Psoas muscle (tissue), 8 donors: Measurements from ENCODE around the gene CDC42EP1. TPM values are rescaled to one million over a fixed set of nuclear protein-coding genes. Genes with fewer than 3 reads are reported as not detected.

Source experiments
- ATAC-seq, 4 donors: fragments of 200-7000 bp; cut with Tn5 transposase; one replicate each; pipeline ENCODE4 v1.9.1; 2020; ENCODE audit warnings: moderate library complexity in 3 of 4, mild to moderate bottlenecking in 2 of 4
- DNase-seq, 2 donors: peaks; one replicate each; pipeline ENCODE4 v3.0.0-alpha.2; 2020
- H3K27ac ChIP-seq: fragments of 200-600 bp; one replicate; pipeline ENCODE4 v1.8.0; 2022
- H3K27me3 ChIP-seq, 3 donors: fragments of 200-600 bp in 1 of 3; one replicate each; pipeline versions ENCODE4 v1.6.1 to v1.8.0; 2013 to 2022; ENCODE audit warnings: low read length in 2 of 3, mild to moderate bottlenecking in 2 of 3, moderate library complexity in 1 of 3; ENCODE audit not compliant: insufficient read depth in 3 of 3
- H3K36me3 ChIP-seq, 2 donors: fragments of 200-600 bp in 1 of 2; one replicate each; pipeline versions ENCODE4 v1.6.1 to v1.8.0; 2013 to 2022; ENCODE audit warnings: low read depth in 1 of 2, mild to moderate bottlenecking in 1 of 2, moderate library complexity in 1 of 2; ENCODE audit not compliant: insufficient read depth in 1 of 2
- H3K4me1 ChIP-seq: fragments of 200-600 bp; one replicate; pipeline ENCODE4 v1.8.0; 2022
- H3K4me3 ChIP-seq: fragments of 200-600 bp; one replicate; pipeline ENCODE4 v1.8.0; 2022; ENCODE audit warnings: mild to moderate bottlenecking
- H3K9me3 ChIP-seq: fragments of 200-600 bp; one replicate; pipeline ENCODE4 v1.8.0; 2022
- CTCF ChIP-seq: fragments of 200-600 bp; IDR thresholded peaks from one replicate; pipeline ENCODE4 v1.8.0; 2022; ENCODE audit warnings: antibody characterized with exemption
- WGBS, 3 donors: extraction: QIAGEN DNeasy Blood & Tissue Kit; methylation state at CpG; one replicate each; pipeline versions ENCODE4 v1.1.6 to v1.1.7; 2013; 5-methylcytosine and 5-hydroxymethylcytosine counted together
- intact Hi-C, 2 donors: fragments of 100-400 bp; cut with DNase I; formaldehyde crosslinking; loops; one replicate each; pipeline versions ENCODE4 v1.11.0 to v1.14.2; 2022
- polyA plus RNA-seq, 3 donors: library from polyadenylated mRNA; stranded (reverse); fragments of 200-250 nt; gene quantifications; one replicate each; pipeline ENCODE4 v1.2.3, GENCODE V29; 2013
- total RNA-seq, 4 donors: library from RNA; stranded (reverse); fragmentation: NEBNext Ultra II Directional in 2 of 4; extraction: Animal tissue kit (Norgen Biotek cat#: 25700) in 2 of 4; gene quantifications; one replicate each; pipeline versions ENCODE4 v1.2.1 to v1.2.4, GENCODE V29; 2021 to 2023
- donor health status: healthy with polysubstance abuse.
- donor health status: DM: no; HTN: no; CAD: no; lungs with moderate emphysema.
- donor health status: Bipolar disorder and iron deficiency.
- donor health status: healthy.
- donor health status: DM: yes; HTN: yes; CAD: no.
- donor health status: DM: no; HTN: no; CAD: no.
- donor health status: DM: no; HTN: no; CAD: no.
- donor health status: DM: yes; HTN: yes; CAD: no.

CDC42EP1 gene
- total and polyA plus RNA-seq, 7 donors: 3.8 to 13.8 (median 6.9) TPM

GRCh38 chr22:37604875-37605274, 44.6 kb downstream of the CDC42EP1 start:
- no peak overlapping the region for H3K4me3 ChIP-seq
- TF ChIP-seq CTCF: no peak
- no peaks in the 10 kb centered on the region for H3K36me3 ChIP-seq
- peaks cover 10% of the 10 kb centered on the region for H3K4me1 ChIP-seq
- peaks cover 0 to 5% (median 0%) of the 10 kb centered on the region in 3 donors for H3K27me3 ChIP-seq
- no peak overlapping the region for H3K27ac ChIP-seq
- intact Hi-C loops: no loop called here
- DNase-seq (no peak), ATAC-seq (no peak)
- H3K9me3 ChIP-seq: no peaks in the 10 kb centered on the region
- 57 to 65% (median 63%) methylated on average over 5 of the region's 5 CpGs for WGBS, 3 donors

GRCh38 chr22:37607010-37607934, 47.0 kb downstream of the CDC42EP1 start:
- no peaks in the 10 kb centered on the region for H3K36me3 ChIP-seq
- peak overlapping the region; percentile 93 for H3K27ac ChIP-seq
- intact Hi-C loops: no loop called here
- peaks cover 0 to 5% (median 0%) of the 10 kb centered on the region in 3 donors for H3K27me3 ChIP-seq
- WGBS, 3 donors: 3 to 4% (median 3%) methylated on average over 43 to 44 of the region's 44 CpGs
- DNase-seq: peak; percentile 73 to 87
- peak overlapping the region; percentile 99 for H3K4me3 ChIP-seq
- peak; percentile 16 to 42 (median 22) for ATAC-seq
- no peaks in the 10 kb centered on the region for H3K9me3 ChIP-seq
- TF ChIP-seq CTCF: peak; percentile 93
- H3K4me1 ChIP-seq: peaks cover 24% of the 10 kb centered on the region

- no peaks in the 10 kb centered on the region for H3K36me3 ChIP-seq
- peak overlapping the region; percentile 99 for H3K4me3 ChIP-seq
- ATAC-seq: peak in 1 of 4 donors; percentile 0
- peaks cover 24% of the 10 kb centered on the region for H3K4me1 ChIP-seq
- intact Hi-C loops: no loop called here
- DNase-seq: no peak
- peaks cover 0 to 5% (median 0%) of the 10 kb centered on the region in 3 donors for H3K27me3 ChIP-seq
- WGBS, 3 donors: 2 to 3% (median 2%) methylated on average over 17 of the region's 17 CpGs
- no peaks in the 10 kb centered on the region for H3K9me3 ChIP-seq
- peak overlapping the region; percentile 93 for H3K27ac ChIP-seq
- TF ChIP-seq CTCF: no peak
Measured at GRCh38 chr22:37607935-37608476, 47.7 kb downstream of the CDC42EP1 start.

- TF ChIP-seq CTCF: no peak
- peaks cover 24% of the 10 kb centered on the region for H3K4me1 ChIP-seq
- WGBS, 3 donors: 0 to 1% (median 0%) methylated on average over 47 to 82 of the region's 82 CpGs
- H3K27me3 ChIP-seq: peaks cover 0 to 5% (median 0%) of the 10 kb centered on the region in 3 donors
- peak; percentile 92 to 96 (median 94) for ATAC-seq
- peak within 1 kb of the TSS; percentile 99 for H3K4me3 ChIP-seq
- intact Hi-C loops: no loop called here
- H3K9me3 ChIP-seq: no peaks in the 10 kb centered on the region
- H3K36me3 ChIP-seq: no peaks in the 10 kb centered on the region
- H3K27ac ChIP-seq: peak within 1 kb of the TSS; percentile 93
- DNase-seq: peak; percentile 96 to 98
Measured at GRCh38 chr22:37608477-37609239, 48.4 kb downstream of the CDC42EP1 start, which contains the start of gene GGA1. Gene GGA1, plus strand, starts transcription at chr22:37608834. Its CDS starts 27 bp downstream, at chr22:37608861.
